SIG-M5 (cell line): ENCODE results near the gene MUS81.
"Not testable (repeated sequence)": the region's sequence is repeated elsewhere in the genome, so short reads cannot be mapped to it uniquely, and the experiment has no call there.

Experiments used
- DNase-seq: peaks from one replicate; lab custom pipeline; 2025; lab: John Stamatoyannopoulos, UW

The MUS81 gene

GRCh38 chr11:65873318-65874156, 13.3 kb downstream of the MUS81 start:
- peak; percentile 2 for DNase-seq

DNA sequence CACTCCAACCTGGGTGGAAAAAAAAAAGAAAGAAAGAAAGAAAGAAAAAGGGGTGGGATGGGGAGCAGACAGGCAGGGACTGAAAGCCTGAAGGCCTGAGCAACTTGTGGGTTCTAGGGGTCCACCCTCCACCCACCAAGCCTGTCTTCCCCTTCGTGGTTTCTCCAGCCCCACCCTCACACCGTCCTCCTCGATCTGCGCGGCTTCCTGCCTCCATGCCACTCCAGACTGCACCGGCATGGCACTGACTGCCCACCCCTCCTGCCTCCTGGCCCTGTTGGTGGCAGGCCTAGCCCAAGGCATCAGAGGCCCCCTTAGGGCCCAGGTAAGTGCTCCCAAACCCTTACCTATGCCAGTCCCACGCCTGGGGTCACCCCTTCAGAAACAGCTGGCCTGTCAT, 19.4 kb downstream of the MUS81 start, which contains the start of gene CTSW:
Gene CTSW, plus strand, starts transcription at position 221 of the 400 bp plus-strand sequence. Its CDS starts 18 bp downstream, at position 239.
- DNase-seq = no peak

DNA sequence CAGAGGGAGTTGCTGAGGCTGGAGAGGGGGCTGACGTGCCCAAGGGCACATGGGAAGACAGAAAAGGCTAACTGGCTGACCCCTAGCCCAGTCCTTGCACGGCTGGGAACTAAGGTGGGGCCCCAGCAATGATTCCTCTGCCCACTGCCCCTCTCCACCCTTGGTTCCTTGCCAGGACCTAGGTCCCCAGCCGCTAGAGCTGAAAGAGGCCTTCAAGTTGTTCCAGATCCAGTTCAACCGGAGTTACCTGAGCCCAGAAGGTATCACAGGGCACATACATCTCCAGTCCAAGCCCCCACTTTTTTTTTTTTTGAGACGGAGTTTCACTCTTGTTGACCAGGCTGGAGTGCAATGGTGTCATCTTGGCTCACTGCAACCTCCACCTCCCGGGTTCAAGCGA, 19.8 kb downstream of the MUS81 start:
- DNase-seq = no peak

DNA sequence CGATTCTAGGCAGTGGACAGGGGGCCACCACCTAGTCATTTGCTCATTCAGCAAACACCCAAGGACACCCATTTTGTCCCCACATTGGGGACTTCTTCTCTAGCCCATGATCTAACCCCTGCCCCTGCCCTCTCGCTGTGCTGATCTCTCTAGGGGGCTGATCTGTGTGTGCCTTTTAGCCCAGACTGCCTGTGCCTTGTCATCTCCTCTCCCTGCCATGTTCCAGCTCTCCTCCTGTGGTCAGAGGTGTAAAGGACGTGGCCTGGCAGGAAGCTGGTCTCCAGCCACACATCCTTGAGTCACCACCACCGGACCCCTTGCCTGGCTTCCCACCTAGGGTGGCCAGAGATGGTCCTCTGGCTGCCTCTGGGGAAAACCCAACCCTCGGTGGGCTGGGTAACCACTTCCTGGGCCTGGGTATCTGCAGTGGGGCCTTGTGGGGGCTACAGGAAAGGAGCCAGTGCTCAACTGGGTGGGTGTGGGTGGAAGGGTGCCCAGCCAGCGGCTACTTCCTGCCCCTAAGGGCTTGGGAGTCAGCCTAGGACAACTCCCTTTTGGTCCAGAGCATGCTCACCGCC, 20.7 kb downstream of the MUS81 start:
- no peak for DNase-seq

- DNase-seq = no peak
These were observed 22.2 kb downstream of the MUS81 start for GRCh38 chr11:65882120-65883057.

DNA sequence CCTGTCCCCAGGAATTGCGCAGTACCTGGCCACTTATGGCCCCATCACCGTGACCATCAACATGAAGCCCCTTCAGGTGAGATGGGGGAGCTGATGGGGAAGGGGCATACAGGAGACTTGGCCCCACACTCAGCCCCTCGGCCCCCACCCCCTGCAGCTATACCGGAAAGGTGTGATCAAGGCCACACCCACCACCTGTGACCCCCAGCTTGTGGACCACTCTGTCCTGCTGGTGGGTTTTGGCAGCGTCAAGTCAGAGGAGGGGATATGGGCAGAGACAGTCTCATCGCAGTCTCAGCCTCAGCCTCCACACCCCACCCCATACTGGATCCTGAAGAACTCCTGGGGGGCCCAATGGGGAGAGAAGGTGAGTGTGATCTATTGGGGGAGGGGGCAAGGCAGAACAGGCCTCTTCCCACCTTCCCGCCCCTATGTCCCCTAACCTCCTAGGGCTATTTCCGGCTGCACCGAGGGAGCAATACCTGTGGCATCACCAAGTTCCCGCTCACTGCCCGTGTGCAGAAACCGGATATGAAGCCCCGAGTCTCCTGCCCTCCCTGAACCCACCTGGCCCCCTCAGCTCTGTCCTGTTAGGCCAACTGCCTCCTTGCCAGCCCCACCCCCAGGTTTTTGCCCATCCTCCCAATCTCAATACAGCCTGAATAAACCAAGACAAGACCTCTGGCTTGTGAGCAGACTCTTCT, 23.0 kb downstream of the MUS81 start:
- no peak for DNase-seq

DNA sequence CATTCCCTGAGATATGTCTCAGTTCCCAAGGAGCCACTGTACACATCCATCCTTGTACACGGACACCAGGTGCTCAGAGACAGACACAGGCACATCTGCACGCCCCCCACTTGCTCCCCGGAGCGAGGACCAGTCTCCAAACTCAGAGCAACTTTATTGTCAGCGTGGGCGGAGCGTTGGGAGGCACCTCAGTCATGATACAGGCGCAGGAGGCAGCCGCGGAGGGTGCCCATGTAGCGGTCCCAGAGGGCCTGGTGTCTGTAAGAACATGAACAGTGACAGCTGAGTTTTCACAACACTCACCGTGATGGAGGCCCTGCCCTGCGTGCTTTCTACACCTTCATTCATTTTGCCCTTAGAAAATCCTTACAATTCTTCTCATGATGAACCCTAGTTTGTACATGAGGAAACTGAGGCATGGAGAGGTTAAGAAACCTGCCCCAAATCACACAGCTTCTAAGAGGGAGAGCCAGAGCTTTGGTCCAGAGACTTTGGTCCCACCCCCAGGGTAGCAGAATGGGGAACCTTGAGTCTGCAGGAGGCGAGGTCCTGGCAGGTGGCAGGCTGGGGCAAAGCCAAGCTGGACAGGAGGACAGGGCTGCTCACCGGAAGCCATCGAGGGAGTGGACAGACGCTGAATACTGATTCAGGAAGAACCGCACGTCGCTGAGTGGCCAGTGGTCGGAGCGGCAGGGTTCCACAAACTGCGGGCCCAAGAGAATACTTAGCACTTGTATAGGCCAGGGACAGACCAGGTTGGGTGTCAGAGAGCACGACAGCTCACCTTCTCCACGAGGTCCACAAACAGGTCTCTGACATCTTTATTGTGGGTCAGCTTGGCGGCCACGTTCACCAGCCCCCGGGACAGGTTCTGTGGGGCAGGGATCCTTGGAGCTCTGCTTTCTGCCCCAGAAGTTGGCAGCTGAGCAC, 23.8 kb downstream of the MUS81 start:
- no peak for DNase-seq

- DNase-seq = no peak
These were observed 24.5 kb downstream of the MUS81 start for GRCh38 chr11:65884716-65885092.

DNA sequence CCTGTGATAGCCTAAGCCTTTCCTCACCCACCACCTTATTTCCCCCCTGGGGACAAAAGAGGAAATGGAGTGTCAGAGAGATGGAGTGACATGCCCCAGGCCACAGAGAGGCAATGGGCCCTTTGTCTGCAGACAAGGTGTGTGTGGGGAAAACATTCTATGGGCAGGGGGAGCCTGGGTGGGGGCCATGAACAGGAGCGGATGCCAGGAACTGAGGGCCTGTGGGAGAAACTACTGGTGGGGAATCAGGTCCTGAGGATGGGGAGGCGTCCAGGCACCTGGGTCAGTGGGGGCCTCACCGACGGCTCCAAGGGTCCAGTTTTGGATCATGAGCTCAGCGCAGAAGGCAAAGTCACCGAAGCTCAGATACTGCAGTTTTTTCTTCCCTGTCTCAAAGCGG, 25.0 kb downstream of the MUS81 start:
- DNase-seq = no peak

DNA sequence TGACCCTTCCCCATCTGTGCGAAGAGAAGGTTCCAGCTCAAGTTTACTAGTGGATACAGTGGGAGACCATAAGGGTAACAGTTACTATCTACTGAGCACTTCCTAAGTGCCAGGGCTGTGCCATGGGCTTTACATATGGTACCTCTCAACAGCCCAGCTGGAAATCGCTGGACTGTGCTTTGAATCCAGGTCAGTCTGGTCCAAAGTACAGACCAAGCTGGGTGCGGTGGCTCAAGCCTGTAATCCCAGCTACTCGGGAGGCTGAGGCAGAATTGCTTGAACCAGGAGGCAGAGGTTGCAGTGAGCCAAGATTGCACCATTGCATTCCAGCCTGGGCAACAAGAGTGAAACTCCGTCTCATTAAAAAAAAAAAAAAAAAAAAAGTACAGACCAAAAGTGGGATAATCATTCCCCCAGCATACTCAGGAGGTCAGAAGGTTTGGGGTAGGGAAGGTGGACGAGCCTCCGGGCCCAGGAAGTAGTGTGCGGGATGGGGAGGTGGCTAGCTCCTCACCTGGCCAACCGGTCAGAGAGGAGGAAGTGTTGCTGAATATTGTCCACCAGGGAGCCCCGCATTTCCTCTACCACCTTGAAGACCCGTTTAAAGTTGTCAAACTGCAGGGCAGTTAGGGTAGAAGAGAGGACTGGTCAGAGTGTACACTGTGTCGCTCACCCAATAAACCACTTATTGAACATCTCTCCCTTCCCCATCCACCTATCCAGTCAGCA, 25.7 kb downstream of the MUS81 start:
- DNase-seq = no peak

DNA sequence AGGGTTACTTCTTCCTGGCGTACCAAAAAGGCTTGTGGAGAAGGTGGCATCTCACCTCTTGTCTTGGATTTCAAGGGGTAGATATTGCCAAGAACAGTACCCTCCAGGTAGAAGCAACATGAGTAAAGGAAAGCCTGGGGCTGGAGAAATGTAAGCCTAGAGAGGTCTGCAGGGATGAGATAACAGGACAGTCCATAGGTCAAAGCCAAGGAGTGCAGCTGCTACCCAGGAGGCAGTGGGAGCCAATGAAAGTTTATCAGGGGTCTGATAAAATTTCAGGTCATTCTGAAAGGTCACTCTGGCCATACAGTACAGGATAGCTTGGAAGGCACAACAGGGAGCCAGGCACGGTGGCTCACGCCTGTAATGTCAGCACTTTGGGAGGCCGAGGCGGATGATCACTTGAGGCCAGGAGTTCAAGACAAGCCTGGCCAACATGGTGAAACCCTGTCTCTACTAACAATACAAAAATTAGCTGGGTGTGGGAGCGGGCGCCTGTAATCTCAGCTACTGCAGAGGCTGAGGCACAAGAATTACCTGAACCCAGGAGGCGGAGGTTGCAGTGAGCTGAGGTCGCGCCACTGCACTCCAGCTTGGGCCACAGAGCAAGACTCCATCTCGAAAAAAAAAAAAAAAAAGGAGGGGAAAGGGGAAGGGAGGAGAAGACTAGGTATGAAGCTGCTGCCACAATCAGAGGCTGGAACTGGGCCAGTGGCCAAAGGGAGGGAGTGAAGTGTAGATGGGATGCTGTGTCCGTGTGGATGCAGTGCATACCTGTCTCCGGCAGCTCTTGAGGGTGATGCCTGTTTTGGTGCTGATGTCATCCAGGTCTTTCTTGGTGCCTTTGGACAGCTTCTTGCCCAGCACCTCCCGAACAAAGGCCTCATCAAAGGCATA, 26.8 kb downstream of the MUS81 start:
- no peak for DNase-seq

- DNase-seq = no peak
These were observed 27.5 kb downstream of the MUS81 start for GRCh38 chr11:65887723-65888162.

DNA sequence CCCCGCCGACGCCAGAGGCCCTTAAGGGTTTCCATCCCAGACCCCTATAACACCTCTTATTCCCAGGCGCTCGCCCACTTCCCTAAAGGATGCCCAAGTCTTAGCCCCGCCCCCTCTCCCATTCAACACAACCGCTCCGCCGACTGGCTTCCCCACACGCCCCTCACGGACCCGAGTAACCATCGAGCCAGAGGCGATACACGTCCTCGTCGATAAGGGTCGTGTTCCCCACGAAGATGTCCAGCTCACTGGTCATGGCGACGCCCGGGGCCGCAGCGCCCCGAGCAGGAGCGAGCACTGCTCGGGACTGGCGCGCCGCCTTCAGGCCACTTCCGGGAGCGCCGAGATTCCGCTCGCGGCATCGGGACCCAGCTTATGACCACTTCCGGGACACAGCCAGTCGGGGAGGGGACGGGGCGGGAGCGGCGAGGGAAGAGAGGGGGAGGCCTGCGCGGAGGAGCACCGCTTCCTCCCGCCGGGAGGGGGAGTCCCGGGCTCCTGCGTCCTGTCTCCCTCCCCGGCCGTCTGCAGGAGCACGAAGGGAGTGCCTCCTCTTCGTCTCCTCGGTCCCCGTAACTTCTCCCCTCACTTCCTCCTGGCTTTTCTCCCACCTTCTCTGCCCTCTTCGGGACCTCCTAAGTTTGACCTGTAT, 28.1 kb downstream of the MUS81 start, which contains the start of gene FIBP:
Gene FIBP, minus strand, starts transcription at position 309 of the 652 bp plus-strand sequence. Its CDS starts 53 bp downstream, at position 256.
- peak; percentile 71 for DNase-seq

- DNase-seq = peak; percentile 52
These were observed 30.3 kb downstream of the MUS81 start, which contains the start of gene CCDC85B for GRCh38 chr11:65890324-65891218. TSS of gene CCDC85B (plus strand) at chr11:65890673. CDS start at chr11:65890784, 111 bp downstream.

- no peak for DNase-seq
These were observed 31.2 kb downstream of the MUS81 start for GRCh38 chr11:65891219-65892136.

GRCh38 chr11:65892137-65892540, 31.9 kb downstream of the MUS81 start:
- not testable (repeated sequence) for DNase-seq
